ENCODE results near the gene CCDC83.
"Not testable (repeated sequence)": the region's sequence is repeated elsewhere in the genome, so short reads cannot be mapped to it uniquely, and the experiment has no call there.

Gene CCDC83

GRCh38 chr11:85884581-85885021, 29.4 kb downstream of the CCDC83 start:
- in situ Hi-C loops (cut with MboI; ENCODE audit: low sequenced_read_pairs) = no loop called here

- in situ Hi-C loops (cut with MboI; ENCODE audit: low sequenced_read_pairs) = no loop called here
These were observed 31.2 kb downstream of the CCDC83 start for GRCh38 chr11:85886089-85887056.

- in situ Hi-C loops (cut with MboI; ENCODE audit: low sequenced_read_pairs) = no loop called here
These were observed 33.9 kb downstream of the CCDC83 start for GRCh38 chr11:85889108-85889507.

- in situ Hi-C loops (cut with MboI; ENCODE audit: low sequenced_read_pairs) = no loop called here
These were observed 34.7 kb downstream of the CCDC83 start for GRCh38 chr11:85889676-85890579.

- in situ Hi-C loops (cut with MboI; ENCODE audit: low sequenced_read_pairs) = no loop called here
These were observed 38.2 kb downstream of the CCDC83 start for GRCh38 chr11:85893395-85893794.

- in situ Hi-C loops (cut with MboI; ENCODE audit: low sequenced_read_pairs) = no loop called here
These were observed 41.7 kb downstream of the CCDC83 start for GRCh38 chr11:85896876-85897275.

- in situ Hi-C loops (cut with MboI; ENCODE audit: low sequenced_read_pairs) = no loop called here
These were observed 43.3 kb downstream of the CCDC83 start for GRCh38 chr11:85898456-85898855.

GRCh38 chr11:85902353-85902752, 47.2 kb downstream of the CCDC83 start:
- in situ Hi-C loops (cut with MboI; ENCODE audit: low sequenced_read_pairs) = no loop called here

- in situ Hi-C loops (cut with MboI; ENCODE audit: low sequenced_read_pairs) = no loop called here
These were observed 48.2 kb downstream of the CCDC83 start for GRCh38 chr11:85903406-85903805.

GRCh38 chr11:85903811-85904210, 48.6 kb downstream of the CCDC83 start:
- in situ Hi-C loops (cut with MboI; ENCODE audit: low sequenced_read_pairs) = no loop called here

- in situ Hi-C loops (cut with MboI; ENCODE audit: low sequenced_read_pairs) = no loop called here
These were observed 57.2 kb downstream of the CCDC83 start for GRCh38 chr11:85912414-85912813.

GRCh38 chr11:85913513-85913912, 58.3 kb downstream of the CCDC83 start:
- in situ Hi-C loops (cut with MboI; ENCODE audit: low sequenced_read_pairs) = no loop called here

- in situ Hi-C loops (cut with MboI; ENCODE audit: low sequenced_read_pairs) = no loop called here
These were observed 59.2 kb downstream of the CCDC83 start for GRCh38 chr11:85914425-85914824.

GRCh38 chr11:85918910-85919794, 64.0 kb downstream of the CCDC83 start:
- in situ Hi-C loops (cut with MboI; ENCODE audit: low sequenced_read_pairs) = no loop called here

GRCh38 chr11:85922367-85922766, 67.2 kb downstream of the CCDC83 start:
- in situ Hi-C loops (cut with MboI; ENCODE audit: low sequenced_read_pairs) = no loop called here

- in situ Hi-C loops (cut with MboI; ENCODE audit: low sequenced_read_pairs) = no loop called here
These were observed 68.3 kb downstream of the CCDC83 start for GRCh38 chr11:85923455-85923854.

- in situ Hi-C loops (cut with MboI; ENCODE audit: low sequenced_read_pairs) = not testable (repeated sequence)
These were observed 71.6 kb downstream of the CCDC83 start for GRCh38 chr11:85926653-85927214.

GRCh38 chr11:85930879-85931366, 75.7 kb downstream of the CCDC83 start:
- in situ Hi-C loops (cut with MboI; ENCODE audit: low sequenced_read_pairs) = no loop called here

- in situ Hi-C loops (cut with MboI; ENCODE audit: low sequenced_read_pairs) = no loop called here
These were observed 79.5 kb downstream of the CCDC83 start for GRCh38 chr11:85934596-85935169.

GRCh38 chr11:85935751-85936150, 80.6 kb downstream of the CCDC83 start:
- in situ Hi-C loops (cut with MboI; ENCODE audit: low sequenced_read_pairs) = no loop called here

Measured in HL-60/S4 (cell line).